HCT116 (cell line): Measurements from ENCODE around the gene ZSWIM9. TPM values are rescaled to one million over a fixed set of nuclear protein-coding genes. Genes with fewer than 3 reads are reported as not detected.

Experiments used
- ATAC-seq: fragments of 200-7000 bp; cut with Tn5 transposase; 2 replicates; pipeline ENCODE4 v1.9.1; 2020; ENCODE audit warnings: mild to moderate bottlenecking, moderate library complexity
- BruUV-seq: library from RNA; stranded (reverse); fragments of 400-500 nt; replicated peaks from 2 replicates; lab custom pipeline; 2021; lab: Mats Ljungman, UMichigan
- CTCF ChIA-PET: fragments of 300-600 bp; sonication (Branson Sonifier 250); formaldehyde crosslinking; loops from one replicate; lab custom pipeline; 2021; ENCODE audit warnings: antibody characterized with exemption; lab: Charles Lee
- POLR2A ChIA-PET: fragments of 300-600, 350-600 bp; sonication (Branson Sonifier 250); formaldehyde crosslinking; loops from one replicate; lab custom pipeline; 2021; ENCODE audit warnings: antibody characterized with exemption; lab: Charles Lee
- RAD21 ChIA-PET, 2 experiments: fragments of 300-600 bp; sonication (Branson Sonifier 250); formaldehyde crosslinking; loops; one replicate each; lab custom pipeline; 2023; ENCODE audit warnings: low total read pairs in 2 of 2; ENCODE audit not compliant: uncharacterized antibody in 2 of 2, unreplicated experiment in 2 of 2, low non-redundant PET in 1 of 2; lab: Charles Lee
- DNase-seq: peaks from one replicate; pipeline ENCODE4 v3.0.0-alpha.2; 2010; ENCODE audit warnings: low read depth, low spot score
- H2AFZ ChIP-seq: fragments of 200-600 bp; shearing (Covaris generic), sonication (generic); 2 replicates; pipeline ENCODE4 v1.6.1; 2017; ENCODE audit warnings: low read depth, mixed run types, mixed read lengths, antibody characterized with exemption, low read length; ENCODE audit not compliant: poor library complexity, severe bottlenecking
- H3K27ac ChIP-seq: 2 replicates; pipeline ENCODE4 v1.5.1; 2012; ENCODE audit warnings: low read depth, low read length
- H3K27me3 ChIP-seq: fragments of 200-600 bp; sonication (generic); 2 replicates; pipeline ENCODE4 v1.6.1; 2016; ENCODE audit warnings: mixed run types, low read length, mixed read lengths; ENCODE audit not compliant: insufficient read depth
- H3K36me3 ChIP-seq, 2 experiments: fragments of 200-500 bp in 1 of 2; fragments of 200-600 bp in 1 of 2; sonication (Bioruptor generic) in 1 of 2; sonication (generic) in 1 of 2; 2 replicates each; pipeline versions ENCODE4 v1.5.1 to v1.6.1; 2014 to 2016; ENCODE audit warnings: low read length in 2 of 2, inconsistent platforms in 1 of 2, mixed read lengths in 1 of 2, mixed run types in 1 of 2; ENCODE audit not compliant: insufficient read depth in 2 of 2, control insufficient read depth in 1 of 2
- H3K4me1 ChIP-seq, 2 experiments: fragments of 200-600 bp in 1 of 2; sonication (generic) in 1 of 2; 2 replicates each; pipeline versions ENCODE4 v1.5.1 to v1.6.1; 2012 to 2017; ENCODE audit warnings: low read length in 2 of 2, inconsistent platforms in 1 of 2, mild to moderate bottlenecking in 1 of 2, mixed read lengths in 1 of 2, mixed run types in 1 of 2, moderate library complexity in 1 of 2; ENCODE audit not compliant: insufficient read depth in 2 of 2, control insufficient read depth in 1 of 2
- H3K4me2 ChIP-seq: fragments of 200-600 bp; sonication (generic); 2 replicates; pipeline ENCODE4 v1.6.1; 2017; ENCODE audit warnings: mixed run types, low read length, mixed read lengths
- H3K4me3 ChIP-seq, 2 experiments: fragments of 200-600 bp in 1 of 2; sonication (generic) in 1 of 2; replicated peaks in 1 of 2; 2 replicates each; pipeline ENCODE4 v1.5.1; 2011 to 2016; ENCODE audit warnings: low read length in 2 of 2, control low read depth in 1 of 2, low read depth in 1 of 2, mild to moderate bottlenecking in 1 of 2, mixed read lengths in 1 of 2, mixed run types in 1 of 2
- H3K79me2 ChIP-seq: fragments of 200-600 bp; sonication (generic); 2 replicates; pipeline ENCODE4 v1.6.1; 2017; ENCODE audit warnings: mild to moderate bottlenecking, mixed run types, low read length, moderate library complexity, mixed read lengths; ENCODE audit not compliant: insufficient read depth
- H3K9ac ChIP-seq: fragments of 200-600 bp; sonication (generic); 2 replicates; pipeline ENCODE4 v1.6.1; 2016; ENCODE audit warnings: low read length, mixed read lengths
- H3K9me2 ChIP-seq: fragments of 200-600 bp; sonication (generic), shearing (Covaris generic); 2 replicates; pipeline ENCODE4 v1.6.1; 2017; ENCODE audit warnings: mixed run types, mild to moderate bottlenecking, moderate library complexity; ENCODE audit not compliant: insufficient read depth
- H3K9me3 ChIP-seq, 2 experiments: fragments of 200-500 bp in 1 of 2; fragments of 200-600 bp in 1 of 2; sonication (Bioruptor generic) in 1 of 2; sonication (generic) in 1 of 2; 2 replicates each; pipeline ENCODE4 v1.6.1; 2014 to 2017; ENCODE audit warnings: low read length in 2 of 2, mixed read lengths in 2 of 2, inconsistent platforms in 1 of 2, low read depth in 1 of 2, mild to moderate bottlenecking in 1 of 2, mixed run types in 1 of 2, moderate library complexity in 1 of 2; ENCODE audit not compliant: control insufficient read depth in 1 of 2, insufficient read depth in 1 of 2
- H4K20me1 ChIP-seq: fragments of 200-600 bp; sonication (generic), shearing (Covaris generic); 2 replicates; pipeline ENCODE4 v1.6.1; 2017; ENCODE audit warnings: mixed run types, mild to moderate bottlenecking, moderate library complexity; ENCODE audit not compliant: insufficient read depth
- CEBPB ChIP-seq: IDR thresholded peaks from 2 replicates; pipeline ENCODE4 v1.6.1; 2012; ENCODE audit warnings: low read depth
- CTCF ChIP-seq, 3 experiments: fragments of 200-600 bp in 1 of 3; sonication (generic) in 1 of 3; IDR thresholded peaks in 2 of 3; conservative IDR thresholded peaks in 1 of 3; 2 replicates each; pipeline ENCODE4 v1.5.1; 2012 to 2017; ENCODE audit warnings: low read depth in 2 of 3, low read length in 2 of 3, antibody characterized with exemption in 1 of 3, borderline replicate concordance in 1 of 3, control low read depth in 1 of 3, mild to moderate bottlenecking in 1 of 3, mixed read lengths in 1 of 3, mixed run types in 1 of 3, moderate library complexity in 1 of 3; ENCODE audit not compliant: insufficient read depth in 1 of 3
- EZH2phosphoT487 ChIP-seq: fragments of 200-600 bp; IDR thresholded peaks from 2 replicates; pipeline ENCODE4 v1.6.1; 2018; ENCODE audit warnings: antibody characterized with exemption, borderline replicate concordance
- JUND ChIP-seq: IDR thresholded peaks from 2 replicates; pipeline ENCODE4 v1.6.1; 2012
- MAX ChIP-seq: IDR thresholded peaks from 2 replicates; pipeline ENCODE4 v1.6.1; 2012
- SIN3A ChIP-seq: IDR thresholded peaks from 2 replicates; pipeline ENCODE4 v1.6.1; 2012; ENCODE audit warnings: low read depth
- SRF ChIP-seq: IDR thresholded peaks from 2 replicates; pipeline ENCODE4 v1.6.1; 2012; ENCODE audit warnings: low read depth
- ZFX ChIP-seq: fragments of 450-650 bp; IDR thresholded peaks from 2 replicates; pipeline ENCODE4 v1.6.1; 2017
- intact Hi-C: fragments of 100-400 bp; cut with micrococcal nuclease; formaldehyde crosslinking; loops from 2 replicates; pipeline ENCODE4 v1.10.0; 2022
- total RNA-seq: library from RNA; stranded (reverse); gene quantifications from one replicate; pipeline ENCODE4 v1.2.1, GENCODE V29; 2021; ENCODE audit not compliant: unreplicated experiment

ZSWIM9 gene
- total RNA-seq, 1 experiment from 2014 or later: 10.2 TPM

DNA sequence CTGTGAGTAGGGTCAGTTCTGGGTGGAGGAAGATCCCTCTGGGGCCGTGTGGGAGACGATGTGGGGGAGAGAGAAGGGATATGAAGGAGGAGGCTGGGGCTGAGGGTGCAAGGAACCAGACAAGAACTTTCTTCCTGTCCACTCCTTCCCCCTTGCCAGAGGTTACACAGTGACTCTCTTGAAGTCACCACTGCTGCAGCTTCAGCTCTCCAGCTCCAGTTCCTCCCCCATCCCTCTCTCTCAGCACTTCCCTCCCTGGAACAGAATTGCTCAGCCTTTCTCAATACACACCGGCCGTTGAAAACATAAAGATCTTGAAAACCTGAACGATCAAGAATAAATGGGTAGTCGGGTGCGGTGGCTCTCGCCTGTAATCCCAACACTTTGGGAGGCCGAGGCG, 5.1 kb downstream of the ZSWIM9 start:
- Histone ChIP-seq H4K20me1 (no peaks in the 10 kb centered on the region), H2AFZ (no peak overlapping the region), H3K9ac (no peak overlapping the region), H3K27ac (no peak overlapping the region), H3K79me2 (peaks cover 16% of the 10 kb centered on the region), H3K36me3 (peaks cover 8 to 28% of the 10 kb centered on the region in 2 experiments; a peak in 3 of 4 replicates), H3K9me3 (peaks cover 0 to 2% of the 10 kb centered on the region in 2 experiments; a peak in 1 of 4 replicates), H3K4me1 (peaks cover 4 to 9% of the 10 kb centered on the region in 2 experiments; a peak in 3 of 4 replicates), H3K4me2 (no peak overlapping the region), H3K4me3 (no peak overlapping the region), H3K9me2 (no peaks in the 10 kb centered on the region), H3K27me3 (no peaks in the 10 kb centered on the region)
- ChIA-PET POLR2A (no interaction called here), CTCF (no interaction called here), RAD21 (no interaction called here)
- intact Hi-C loops: no loop called here
- DNase-seq: no peak
- TF ChIP-seq CTCF (IDR thresholded peaks at IDR 0.05 in 2 of 3, conservative IDR thresholded peaks at IDR 0.05 in 1 of 3; ENCODE audit: borderline replicate concordance in 1 of 3, insufficient read depth in 1 of 3, low read depth in 2 of 3, low read length in 2 of 3): no peak
- no peak for ATAC-seq
- BruUV-seq: no TSS peak

GRCh38 chr19:48176226-48176625, 5.7 kb downstream of the ZSWIM9 start:
- no peak for TF ChIP-seq EZH2phosphoT487
- no peak for TF ChIP-seq SIN3A
- no peak for TF ChIP-seq ZFX
- TF ChIP-seq MAX: no peak
- TF ChIP-seq CEBPB: no peak
- TF ChIP-seq JUND: no peak
- TF ChIP-seq SRF: no peak
- TF ChIP-seq, all 23 proteins: peak for 0
- ChIA-PET CTCF (no interaction called here), RAD21 (interaction anchor here in 1 of 2 experiments (0.7 kb wide), 1 partner anchor 14 kb away, joined by 5 read pairs; no protein-coding TSS in a partner anchor), POLR2A (no interaction called here)
- no peak overlapping the region for H2AFZ ChIP-seq
- H3K27me3 ChIP-seq: no peaks in the 10 kb centered on the region
- H3K79me2 ChIP-seq: peaks cover 10% of the 10 kb centered on the region
- H3K27ac ChIP-seq: no peak overlapping the region
- H3K4me3 ChIP-seq: no peak overlapping the region
- no peak overlapping the region for H3K9ac ChIP-seq
- peaks cover 4 to 6% of the 10 kb centered on the region in 2 experiments; a peak in 3 of 4 replicates for H3K4me1 ChIP-seq
- no TSS peak for BruUV-seq
- H3K9me2 ChIP-seq: no peaks in the 10 kb centered on the region
- H3K4me2 ChIP-seq: no peak overlapping the region
- H3K9me3 ChIP-seq: peaks cover 0 to 2% of the 10 kb centered on the region in 2 experiments; a peak in 1 of 4 replicates
- peaks cover 8 to 28% of the 10 kb centered on the region in 2 experiments; a peak in 3 of 4 replicates for H3K36me3 ChIP-seq
- DNase-seq (no peak), ATAC-seq (no peak)
- no peaks in the 10 kb centered on the region for H4K20me1 ChIP-seq
- intact Hi-C loops: no loop called here
